ENCODE data around the gene ASNSD1. TPM values are rescaled to one million over a fixed set of nuclear protein-coding genes. Genes with fewer than 3 reads are reported as not detected.

ASNSD1 gene
- total and polyA plus RNA-seq, 9 of the 15 experiments (the other 6 are each of a cell fraction or from before 2014, with no cell fraction given): 23.9 to 56.4 (median 38.3) TPM

DNA sequence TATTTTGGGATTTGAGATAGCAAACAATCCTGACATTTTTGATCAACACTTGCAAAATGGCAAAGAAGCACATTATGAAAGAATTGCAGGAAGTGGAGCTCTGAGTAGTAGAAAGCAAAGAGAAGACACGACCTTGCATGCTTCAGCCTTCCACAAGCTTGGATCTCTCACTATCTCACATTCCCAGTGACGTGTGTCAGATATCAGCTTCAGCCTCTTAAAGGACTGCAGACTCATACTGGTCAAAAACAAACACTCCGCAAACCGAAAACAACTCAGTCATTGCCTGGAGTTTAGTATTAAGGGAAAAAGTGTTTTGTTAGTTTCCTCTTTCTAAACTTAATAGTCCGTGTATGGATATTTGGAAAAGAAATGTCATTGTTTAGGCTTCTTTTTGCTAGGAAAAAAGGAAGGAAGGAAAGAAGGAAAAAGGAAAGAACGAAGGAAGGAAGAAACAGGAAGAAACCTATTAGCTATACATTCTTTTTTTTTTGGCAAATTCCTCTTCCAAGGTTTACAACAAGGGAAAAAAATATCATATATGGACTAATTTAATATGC, 48.1 kb upstream of the ASNSD1 start (continued):
- TF ChIP-seq, protein P1, sequence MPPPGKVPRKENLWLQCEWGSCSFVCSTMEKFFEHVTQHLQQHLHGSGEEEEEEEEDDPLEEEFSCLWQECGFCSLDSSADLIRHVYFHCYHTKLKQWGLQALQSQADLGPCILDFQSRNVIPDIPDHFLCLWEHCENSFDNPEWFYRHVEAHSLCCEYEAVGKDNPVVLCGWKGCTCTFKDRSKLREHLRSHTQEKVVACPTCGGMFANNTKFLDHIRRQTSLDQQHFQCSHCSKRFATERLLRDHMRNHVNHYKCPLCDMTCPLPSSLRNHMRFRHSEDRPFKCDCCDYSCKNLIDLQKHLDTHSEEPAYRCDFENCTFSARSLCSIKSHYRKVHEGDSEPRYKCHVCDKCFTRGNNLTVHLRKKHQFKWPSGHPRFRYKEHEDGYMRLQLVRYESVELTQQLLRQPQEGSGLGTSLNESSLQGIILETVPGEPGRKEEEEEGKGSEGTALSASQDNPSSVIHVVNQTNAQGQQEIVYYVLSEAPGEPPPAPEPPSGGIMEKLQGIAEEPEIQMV (tag; conservative IDR thresholded peaks at IDR 0.05; ENCODE audit: low read depth): no peak
- TF ChIP-seq NFE2L1 (tag; IDR thresholded peaks at IDR 0.05; ENCODE audit: borderline replicate concordance, low read depth): no peak; the same call in 1 of the 2 replicates
- TF ChIP-seq CAMTA2 (CRISPR knock-in tag; conservative IDR thresholded peaks at IDR 0.05): no peak
- TF ChIP-seq FOXP1 (CRISPR knock-in tag; IDR thresholded peaks at IDR 0.05): no peak
- TF ChIP-seq MEF2A (IDR thresholded peaks at IDR 0.05; ENCODE audit: control insufficient read depth, low read depth, low read length): no peak
- no peak for TF ChIP-seq POLR3G (IDR thresholded peaks at IDR 0.05; ENCODE audit: extremely low read depth, insufficient read length, insufficient replicate concordance)
- no peak for TF ChIP-seq SMARCA5 (IDR thresholded peaks at IDR 0.05)
- no peak for TF ChIP-seq ZKSCAN1 (IDR thresholded peaks at IDR 0.05; ENCODE audit: low read depth, low read length)
- no peak for TF ChIP-seq CHD2 (IDR thresholded peaks at IDR 0.05; ENCODE audit: low read depth, low read length)
- TF ChIP-seq, protein P2, sequence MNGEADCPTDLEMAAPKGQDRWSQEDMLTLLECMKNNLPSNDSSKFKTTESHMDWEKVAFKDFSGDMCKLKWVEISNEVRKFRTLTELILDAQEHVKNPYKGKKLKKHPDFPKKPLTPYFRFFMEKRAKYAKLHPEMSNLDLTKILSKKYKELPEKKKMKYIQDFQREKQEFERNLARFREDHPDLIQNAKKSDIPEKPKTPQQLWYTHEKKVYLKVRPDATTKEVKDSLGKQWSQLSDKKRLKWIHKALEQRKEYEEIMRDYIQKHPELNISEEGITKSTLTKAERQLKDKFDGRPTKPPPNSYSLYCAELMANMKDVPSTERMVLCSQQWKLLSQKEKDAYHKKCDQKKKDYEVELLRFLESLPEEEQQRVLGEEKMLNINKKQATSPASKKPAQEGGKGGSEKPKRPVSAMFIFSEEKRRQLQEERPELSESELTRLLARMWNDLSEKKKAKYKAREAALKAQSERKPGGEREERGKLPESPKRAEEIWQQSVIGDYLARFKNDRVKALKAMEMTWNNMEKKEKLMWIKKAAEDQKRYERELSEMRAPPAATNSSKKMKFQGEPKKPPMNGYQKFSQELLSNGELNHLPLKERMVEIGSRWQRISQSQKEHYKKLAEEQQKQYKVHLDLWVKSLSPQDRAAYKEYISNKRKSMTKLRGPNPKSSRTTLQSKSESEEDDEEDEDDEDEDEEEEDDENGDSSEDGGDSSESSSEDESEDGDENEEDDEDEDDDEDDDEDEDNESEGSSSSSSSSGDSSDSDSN (IDR thresholded peaks at IDR 0.05; ENCODE audit: borderline replicate concordance in 1 of 2, low read depth in 2 of 2, low read length in 2 of 2): no peak
- TF ChIP-seq SRSF1 (IDR thresholded peaks at IDR 0.05; ENCODE audit: low read depth, low read length): no peak
- no peak for TF ChIP-seq PHB2 (IDR thresholded peaks at IDR 0.05; ENCODE audit: low read depth)
- TF ChIP-seq CBFA2T3 (IDR thresholded peaks at IDR 0.05): peak; percentile 81
- 0 out of 2 replicates have a peak, but pooled peaks have one; percentile 9 for TF ChIP-seq CC2D1A (IDR thresholded peaks at IDR 0.05)
- no peak for TF ChIP-seq ZNF174 (CRISPR knock-in tag; IDR thresholded peaks at IDR 0.05)
- no peak for TF ChIP-seq RB1 (IDR thresholded peaks at IDR 0.05; ENCODE audit: low read depth)
- no peak for TF ChIP-seq ZNF253 (CRISPR knock-in tag; conservative IDR thresholded peaks at IDR 0.05)
- TF ChIP-seq, protein P3, sequence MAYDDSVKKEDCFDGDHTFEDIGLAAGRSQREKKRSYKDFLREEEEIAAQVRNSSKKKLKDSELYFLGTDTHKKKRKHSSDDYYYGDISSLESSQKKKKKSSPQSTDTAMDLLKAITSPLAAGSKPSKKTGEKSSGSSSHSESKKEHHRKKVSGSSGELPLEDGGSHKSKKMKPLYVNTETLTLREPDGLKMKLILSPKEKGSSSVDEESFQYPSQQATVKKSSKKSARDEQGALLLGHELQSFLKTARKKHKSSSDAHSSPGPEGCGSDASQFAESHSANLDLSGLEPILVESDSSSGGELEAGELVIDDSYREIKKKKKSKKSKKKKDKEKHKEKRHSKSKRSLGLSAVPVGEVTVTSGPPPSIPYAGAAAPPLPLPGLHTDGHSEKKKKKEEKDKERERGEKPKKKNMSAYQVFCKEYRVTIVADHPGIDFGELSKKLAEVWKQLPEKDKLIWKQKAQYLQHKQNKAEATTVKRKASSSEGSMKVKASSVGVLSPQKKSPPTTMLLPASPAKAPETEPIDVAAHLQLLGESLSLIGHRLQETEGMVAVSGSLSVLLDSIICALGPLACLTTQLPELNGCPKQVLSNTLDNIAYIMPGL (CRISPR knock-in tag; IDR thresholded peaks at IDR 0.05): no peak
- TF ChIP-seq, protein P4, sequence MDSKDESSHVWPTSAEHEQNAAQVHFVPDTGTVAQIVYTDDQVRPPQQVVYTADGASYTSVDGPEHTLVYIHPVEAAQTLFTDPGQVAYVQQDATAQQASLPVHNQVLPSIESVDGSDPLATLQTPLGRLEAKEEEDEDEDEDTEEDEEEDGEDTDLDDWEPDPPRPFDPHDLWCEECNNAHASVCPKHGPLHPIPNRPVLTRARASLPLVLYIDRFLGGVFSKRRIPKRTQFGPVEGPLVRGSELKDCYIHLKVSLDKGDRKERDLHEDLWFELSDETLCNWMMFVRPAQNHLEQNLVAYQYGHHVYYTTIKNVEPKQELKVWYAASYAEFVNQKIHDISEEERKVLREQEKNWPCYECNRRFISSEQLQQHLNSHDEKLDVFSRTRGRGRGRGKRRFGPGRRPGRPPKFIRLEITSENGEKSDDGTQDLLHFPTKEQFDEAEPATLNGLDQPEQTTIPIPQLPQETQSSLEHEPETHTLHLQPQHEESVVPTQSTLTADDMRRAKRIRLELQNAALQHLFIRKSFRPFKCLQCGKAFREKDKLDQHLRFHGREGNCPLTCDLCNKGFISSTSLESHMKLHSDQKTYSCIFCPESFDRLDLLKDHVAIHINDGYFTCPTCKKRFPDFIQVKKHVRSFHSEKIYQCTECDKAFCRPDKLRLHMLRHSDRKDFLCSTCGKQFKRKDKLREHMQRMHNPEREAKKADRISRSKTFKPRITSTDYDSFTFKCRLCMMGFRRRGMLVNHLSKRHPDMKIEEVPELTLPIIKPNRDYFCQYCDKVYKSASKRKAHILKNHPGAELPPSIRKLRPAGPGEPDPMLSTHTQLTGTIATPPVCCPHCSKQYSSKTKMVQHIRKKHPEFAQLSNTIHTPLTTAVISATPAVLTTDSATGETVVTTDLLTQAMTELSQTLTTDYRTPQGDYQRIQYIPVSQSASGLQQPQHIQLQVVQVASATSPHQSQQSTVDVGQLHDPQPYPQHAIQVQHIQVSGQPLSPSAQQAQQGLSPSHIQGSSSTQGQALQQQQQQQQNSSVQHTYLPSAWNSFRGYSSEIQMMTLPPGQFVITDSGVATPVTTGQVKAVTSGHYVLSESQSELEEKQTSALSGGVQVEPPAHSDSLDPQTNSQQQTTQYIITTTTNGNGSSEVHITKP (IDR thresholded peaks at IDR 0.05; ENCODE audit: partially characterized antibody): no peak
- TF ChIP-seq PURB (CRISPR knock-in tag; IDR thresholded peaks at IDR 0.05; ENCODE audit: low read depth): no peak
- TF ChIP-seq KHSRP (IDR thresholded peaks at IDR 0.05): no peak
- no peak for TF ChIP-seq SRSF7 (optimal IDR thresholded peaks at IDR 0.05; ENCODE audit: low read depth, low read length)
